GM19099 (cell line): ENCODE measurements around the gene RHOA.

ENCODE experiments used
- POLR2A ChIP-seq: IDR thresholded peaks from 3 replicates; pipeline ENCODE4 v1.6.1; 2011; ENCODE audit warnings: low read depth; ENCODE audit not compliant: insufficient read length; ENCODE audit errors: extremely low read depth

Gene RHOA

DNA sequence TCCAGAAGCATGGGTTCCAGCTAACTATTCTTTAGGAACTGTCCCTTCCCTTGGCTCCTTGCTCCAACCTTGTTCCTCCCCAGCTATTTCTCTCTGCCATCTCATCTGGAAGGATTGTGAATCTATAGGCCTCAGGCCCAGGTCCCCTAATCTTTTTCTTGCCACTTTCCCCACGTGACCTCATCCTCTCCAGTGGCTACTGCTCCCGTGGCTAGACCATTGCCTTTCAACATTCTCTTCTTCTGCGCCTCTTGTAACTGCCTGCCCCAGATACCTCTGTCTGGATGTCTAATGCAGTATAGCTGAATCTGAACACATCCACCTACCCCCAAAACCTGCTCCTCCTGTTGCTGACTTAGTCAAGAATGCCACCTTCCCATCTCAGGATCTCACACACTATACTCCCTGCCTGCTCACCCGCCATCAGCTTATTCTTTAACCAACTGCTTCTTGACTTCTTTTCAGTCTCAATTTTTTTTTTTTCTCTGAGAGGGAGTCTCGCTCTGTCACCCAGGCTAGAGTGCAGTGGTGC lies 58.8 kb downstream of the RHOA start:
- TF ChIP-seq POLR2A, result no peak

DNA sequence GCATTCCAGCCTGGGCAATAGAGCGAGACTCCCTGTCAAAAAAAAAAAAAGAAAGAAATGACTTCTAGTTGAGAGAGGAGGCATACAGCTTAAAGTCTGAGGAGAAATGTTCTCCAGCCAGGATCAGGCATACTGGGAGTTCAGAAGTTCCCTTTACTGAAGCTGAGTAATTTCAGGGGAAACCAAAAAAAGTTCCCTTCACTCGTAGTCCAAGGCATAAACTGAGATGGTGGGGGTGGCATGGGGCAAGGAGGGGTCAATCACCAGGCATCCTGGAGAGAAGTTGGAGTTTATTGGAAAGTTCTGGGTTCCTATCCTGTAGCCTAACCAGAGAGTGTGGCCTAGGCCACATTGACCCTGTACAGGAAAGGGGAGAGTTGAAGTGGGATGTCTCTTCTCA lies 59.5 kb downstream of the RHOA start:
- no peak for TF ChIP-seq POLR2A

GRCh38 chr3:49351521-49352011 lies 60.2 kb downstream of the RHOA start:
- TF ChIP-seq POLR2A, result no peak

DNA sequence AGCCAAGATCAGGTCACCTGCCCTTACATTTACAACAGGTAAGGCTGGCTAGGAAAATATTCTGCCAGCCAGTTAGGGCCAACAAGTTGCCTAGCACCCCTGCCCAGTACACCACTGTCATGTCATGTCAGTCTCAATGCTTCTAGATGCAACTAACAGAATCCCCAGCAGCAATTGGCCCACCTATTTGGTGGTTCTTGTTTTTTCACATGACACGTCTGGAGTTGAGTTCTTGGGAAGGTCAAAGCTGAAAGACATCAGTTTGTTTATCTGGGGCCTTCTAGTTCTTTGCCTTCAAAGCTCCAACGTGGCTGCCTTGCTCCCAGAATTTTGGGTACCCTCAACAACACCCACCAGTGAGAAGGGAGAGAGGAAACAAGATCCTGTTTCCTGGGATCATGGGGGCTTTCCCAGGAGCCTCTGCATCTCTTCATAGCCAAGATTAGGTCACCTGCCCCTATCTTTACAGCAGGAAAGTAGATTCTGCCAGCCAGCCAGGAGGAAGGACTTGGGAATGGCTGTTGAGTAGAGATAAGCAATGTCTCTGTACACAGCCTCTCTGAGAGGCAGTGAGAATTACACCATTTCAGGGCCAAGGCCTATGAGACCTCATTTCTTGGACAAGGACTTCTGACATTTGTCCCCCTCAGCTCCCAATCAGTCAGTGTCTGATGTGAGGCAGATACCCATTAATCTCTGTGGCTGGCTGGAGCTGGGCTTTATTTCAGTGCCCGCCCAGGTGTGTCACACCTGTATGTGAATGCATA lies 62.2 kb downstream of the RHOA start:
- no peak for TF ChIP-seq POLR2A

DNA sequence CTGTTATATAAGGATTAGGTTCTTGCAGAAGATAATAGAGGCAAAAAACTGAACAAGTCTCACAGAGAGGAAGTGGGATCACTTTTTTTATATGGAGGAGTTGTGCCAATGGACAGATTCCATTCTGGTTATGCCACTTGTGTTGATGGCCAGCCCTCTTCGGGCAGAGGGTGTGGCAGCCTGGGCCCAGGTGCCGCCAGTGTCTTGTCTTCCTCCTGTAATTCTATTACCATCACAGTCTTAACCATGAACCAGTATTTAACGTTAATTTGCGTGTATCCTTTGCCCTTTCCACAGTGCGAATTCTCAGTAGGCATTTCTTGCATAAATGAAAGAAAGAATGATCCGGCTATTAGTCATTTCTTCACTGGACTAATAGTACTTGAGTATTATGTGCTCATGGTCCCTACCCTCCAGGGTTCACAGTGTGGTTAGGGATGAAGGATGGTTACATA lies 65.0 kb downstream of the RHOA start:
- no peak for TF ChIP-seq POLR2A

GRCh38 chr3:49343163-49343562 lies 68.6 kb downstream of the RHOA start:
- no peak for TF ChIP-seq POLR2A

GRCh38 chr3:49341996-49342395 lies 69.8 kb downstream of the RHOA start:
- no peak for TF ChIP-seq POLR2A

DNA sequence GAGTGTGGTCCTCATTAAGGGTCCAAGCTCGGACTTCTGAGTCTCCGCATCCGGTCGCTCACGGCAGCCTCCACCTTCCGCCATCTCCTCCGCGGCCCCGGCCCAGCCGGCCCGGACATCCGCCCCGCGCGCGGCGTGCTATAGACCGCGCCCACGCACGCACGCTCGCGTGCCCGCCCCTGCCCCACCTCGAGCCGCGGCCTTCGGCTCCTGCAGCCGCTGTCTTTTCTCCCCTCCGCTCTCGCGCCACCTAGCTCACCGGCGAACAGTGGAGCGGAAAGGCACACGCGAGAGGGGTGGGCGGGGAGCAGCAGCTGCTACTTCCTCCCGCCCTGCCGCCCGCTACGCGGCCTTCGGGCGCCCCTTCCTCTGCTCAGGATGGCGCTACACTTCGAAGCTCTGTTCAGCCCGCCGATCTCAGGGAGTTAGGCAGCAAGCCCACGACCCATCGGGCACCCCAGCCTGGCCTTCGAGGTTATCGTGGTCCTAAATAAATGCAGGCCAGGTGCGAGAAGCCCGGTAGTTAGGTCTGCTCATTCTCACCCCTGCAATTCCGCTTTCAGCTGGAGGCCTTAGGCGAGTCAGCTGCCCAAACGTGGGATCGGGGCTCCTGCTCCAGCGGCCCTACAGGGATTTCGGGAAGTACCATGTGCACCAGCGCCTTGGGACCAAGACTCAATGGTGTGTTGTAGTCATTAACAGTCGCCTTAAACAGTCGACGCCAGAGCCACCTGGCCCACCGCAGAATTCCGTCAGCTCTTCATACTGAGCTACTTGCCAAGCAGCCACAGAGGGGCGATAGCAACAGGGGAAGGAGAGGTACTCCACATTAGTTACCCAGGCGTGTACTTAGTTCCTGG lies 71.6 kb downstream of the RHOA start, which contains the start of gene USP4:
TSS of gene USP4 (minus strand) at position 113 of the 860 bp plus-strand sequence. CDS start at position 84, 29 bp downstream.
- TF ChIP-seq POLR2A, result peak; percentile 97

GRCh38 chr3:49339581-49339940 lies 72.2 kb downstream of the RHOA start:
- TF ChIP-seq POLR2A, result no peak

DNA sequence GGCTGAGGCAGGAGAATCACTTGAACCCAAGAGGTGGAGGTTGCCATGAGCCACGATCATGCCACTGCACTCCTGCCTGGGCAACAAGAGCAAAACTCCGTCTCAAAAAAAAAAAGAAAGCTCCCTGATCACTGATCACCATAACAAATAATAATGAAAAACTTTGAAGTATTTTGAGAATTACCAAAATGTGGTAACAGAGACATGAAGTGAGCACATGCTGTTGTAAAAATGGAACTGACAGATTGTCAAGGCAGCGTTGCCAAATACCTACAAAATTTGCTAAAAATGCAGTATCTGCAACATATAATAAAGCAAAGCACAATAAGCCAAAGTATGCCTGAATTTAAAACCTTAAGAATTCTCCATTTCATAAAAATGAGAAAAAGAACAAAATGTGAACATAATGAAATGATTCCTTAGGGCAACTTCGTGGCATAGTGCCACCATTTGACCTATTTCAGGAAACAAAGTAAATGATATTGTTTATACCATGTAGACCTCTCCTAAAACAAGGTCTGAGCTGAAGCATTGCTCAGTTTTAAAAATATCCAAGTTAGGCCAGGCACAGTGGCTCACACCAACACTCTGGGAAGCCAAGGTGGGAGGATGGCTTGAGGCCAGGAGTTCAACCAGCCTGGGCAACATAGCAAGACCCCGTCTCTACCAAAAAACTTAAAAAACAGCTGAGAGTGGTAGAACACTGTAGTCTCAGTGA lies 77.7 kb downstream of the RHOA start:
- no peak for TF ChIP-seq POLR2A

DNA sequence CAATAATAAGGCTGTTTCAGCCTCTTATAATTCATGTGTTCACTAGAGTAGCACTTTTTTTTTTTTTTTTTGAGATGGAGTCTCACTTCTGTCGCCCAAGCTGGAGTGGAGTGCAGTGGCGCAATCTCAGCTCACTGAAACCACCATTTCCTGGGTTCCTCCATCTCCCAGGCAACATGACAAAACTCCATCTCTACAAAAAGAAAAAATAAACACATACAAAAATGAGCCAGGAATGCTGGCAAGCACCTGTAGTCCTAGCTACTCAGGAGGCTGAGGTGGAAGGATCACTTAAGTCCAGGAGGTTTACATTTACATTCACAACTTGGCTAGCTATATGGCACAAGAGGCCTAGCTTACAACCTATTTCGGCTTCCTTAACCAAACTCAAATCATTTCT lies 78.7 kb downstream of the RHOA start:
- no peak for TF ChIP-seq POLR2A

- TF ChIP-seq POLR2A, result no peak
Measured at GRCh38 chr3:49329186-49329585, 82.6 kb downstream of the RHOA start.

- TF ChIP-seq POLR2A, result no peak
Measured at GRCh38 chr3:49327485-49327884, 84.3 kb downstream of the RHOA start.

DNA sequence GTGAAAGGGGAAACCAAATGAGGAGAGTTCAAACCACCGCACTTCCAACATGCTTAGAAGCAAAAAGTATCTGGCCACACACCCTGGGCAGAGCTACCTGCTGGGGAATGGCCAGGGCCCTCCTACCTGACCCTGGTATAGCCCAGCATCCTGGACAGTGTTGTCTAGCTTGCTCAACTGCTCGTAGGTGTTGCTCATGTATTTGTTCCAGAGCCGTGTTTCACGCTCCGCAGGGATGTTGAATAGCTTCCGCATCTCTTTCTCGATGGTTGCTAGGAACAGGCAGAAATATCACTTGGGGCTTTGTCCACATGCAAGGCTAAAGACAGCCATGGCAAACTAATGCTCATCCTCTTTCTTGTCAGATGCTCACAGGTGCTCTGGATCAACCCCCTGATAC lies 87.0 kb downstream of the RHOA start:
- no peak for TF ChIP-seq POLR2A
